Epidermal melanocyte (primary cell): ENCODE results near the gene GPAT2.
"Not testable (repeated sequence)": the region's sequence is repeated elsewhere in the genome, so short reads cannot be mapped to it uniquely, and the experiment has no call there.

Source experiments
- DNase-seq: peaks from one replicate; pipeline ENCODE4 v3.0.0; 2011; ENCODE audit warnings: low spot score; ENCODE audit not compliant: insufficient read length

Gene GPAT2, protein sequence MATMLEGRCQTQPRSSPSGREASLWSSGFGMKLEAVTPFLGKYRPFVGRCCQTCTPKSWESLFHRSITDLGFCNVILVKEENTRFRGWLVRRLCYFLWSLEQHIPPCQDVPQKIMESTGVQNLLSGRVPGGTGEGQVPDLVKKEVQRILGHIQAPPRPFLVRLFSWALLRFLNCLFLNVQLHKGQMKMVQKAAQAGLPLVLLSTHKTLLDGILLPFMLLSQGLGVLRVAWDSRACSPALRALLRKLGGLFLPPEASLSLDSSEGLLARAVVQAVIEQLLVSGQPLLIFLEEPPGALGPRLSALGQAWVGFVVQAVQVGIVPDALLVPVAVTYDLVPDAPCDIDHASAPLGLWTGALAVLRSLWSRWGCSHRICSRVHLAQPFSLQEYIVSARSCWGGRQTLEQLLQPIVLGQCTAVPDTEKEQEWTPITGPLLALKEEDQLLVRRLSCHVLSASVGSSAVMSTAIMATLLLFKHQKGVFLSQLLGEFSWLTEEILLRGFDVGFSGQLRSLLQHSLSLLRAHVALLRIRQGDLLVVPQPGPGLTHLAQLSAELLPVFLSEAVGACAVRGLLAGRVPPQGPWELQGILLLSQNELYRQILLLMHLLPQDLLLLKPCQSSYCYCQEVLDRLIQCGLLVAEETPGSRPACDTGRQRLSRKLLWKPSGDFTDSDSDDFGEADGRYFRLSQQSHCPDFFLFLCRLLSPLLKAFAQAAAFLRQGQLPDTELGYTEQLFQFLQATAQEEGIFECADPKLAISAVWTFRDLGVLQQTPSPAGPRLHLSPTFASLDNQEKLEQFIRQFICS

DNA sequence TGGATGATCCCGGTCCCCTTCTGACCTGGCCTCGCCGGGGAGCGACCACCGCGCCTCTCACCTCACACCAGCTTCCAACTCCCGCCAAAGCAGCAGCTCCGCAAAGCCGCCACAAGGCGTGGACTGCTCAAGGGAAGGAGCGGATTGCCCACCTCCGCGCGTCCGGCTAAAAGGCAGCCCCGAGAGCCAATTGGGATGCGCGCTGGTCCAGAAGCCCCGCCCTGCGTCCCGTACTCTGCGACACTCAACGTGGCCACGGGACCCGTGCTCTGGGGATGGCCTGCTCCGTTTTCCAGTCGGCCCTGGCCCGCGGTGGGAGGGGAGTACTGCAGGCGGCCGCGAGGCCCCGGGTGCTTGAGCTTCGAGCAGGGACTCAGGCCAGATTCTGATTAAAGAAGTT lies at the start of gene GPAT2:
GPAT2 (minus strand) TSS at position 125 of the 400 bp plus-strand sequence. CDS start 2,557 bp downstream, outside the sequence.
- DNase-seq: not testable (repeated sequence)

DNA sequence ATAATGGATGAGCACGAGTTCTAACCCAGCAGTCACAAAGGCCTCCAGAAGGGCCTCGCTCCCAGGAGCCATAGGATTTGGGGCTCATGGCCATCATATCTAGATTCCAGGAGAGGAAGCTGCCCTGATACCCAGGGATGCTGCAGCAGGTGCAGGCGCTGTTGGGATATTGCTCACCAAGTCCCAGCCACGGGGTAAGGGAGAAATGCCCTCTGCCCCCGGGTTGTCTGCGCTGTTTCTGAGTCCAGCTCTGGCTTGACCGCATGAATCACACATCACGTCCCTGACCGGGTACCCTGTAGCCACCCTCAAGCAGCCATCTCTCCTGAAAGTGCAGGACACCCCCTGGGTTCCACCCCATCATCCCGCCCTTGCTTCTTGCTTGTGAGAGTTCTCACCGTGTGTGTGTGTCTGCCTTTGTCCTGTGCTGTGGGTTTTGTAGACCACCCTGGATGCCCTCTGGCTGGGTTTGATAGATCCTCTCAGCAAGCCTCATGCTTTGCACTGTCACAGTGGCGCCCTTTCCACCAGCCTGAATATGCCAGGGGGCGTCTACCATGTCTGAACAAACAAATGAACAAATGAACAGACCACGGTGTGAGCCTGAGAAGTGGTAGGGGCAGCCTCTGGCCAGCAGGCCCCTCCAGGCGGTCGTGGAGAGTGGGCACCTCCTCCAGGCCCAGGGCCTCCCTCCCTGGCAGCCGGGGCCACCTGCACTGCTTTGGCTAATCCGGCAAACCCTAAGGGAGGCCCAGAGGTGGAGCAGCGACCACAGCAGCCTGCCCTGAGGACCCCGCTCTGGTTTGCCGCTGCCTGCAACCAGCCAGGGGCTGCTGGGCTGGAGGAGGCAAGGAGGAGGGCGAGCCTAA lies 49.5 kb upstream of the GPAT2 start:
- DNase-seq: no peak

DNA sequence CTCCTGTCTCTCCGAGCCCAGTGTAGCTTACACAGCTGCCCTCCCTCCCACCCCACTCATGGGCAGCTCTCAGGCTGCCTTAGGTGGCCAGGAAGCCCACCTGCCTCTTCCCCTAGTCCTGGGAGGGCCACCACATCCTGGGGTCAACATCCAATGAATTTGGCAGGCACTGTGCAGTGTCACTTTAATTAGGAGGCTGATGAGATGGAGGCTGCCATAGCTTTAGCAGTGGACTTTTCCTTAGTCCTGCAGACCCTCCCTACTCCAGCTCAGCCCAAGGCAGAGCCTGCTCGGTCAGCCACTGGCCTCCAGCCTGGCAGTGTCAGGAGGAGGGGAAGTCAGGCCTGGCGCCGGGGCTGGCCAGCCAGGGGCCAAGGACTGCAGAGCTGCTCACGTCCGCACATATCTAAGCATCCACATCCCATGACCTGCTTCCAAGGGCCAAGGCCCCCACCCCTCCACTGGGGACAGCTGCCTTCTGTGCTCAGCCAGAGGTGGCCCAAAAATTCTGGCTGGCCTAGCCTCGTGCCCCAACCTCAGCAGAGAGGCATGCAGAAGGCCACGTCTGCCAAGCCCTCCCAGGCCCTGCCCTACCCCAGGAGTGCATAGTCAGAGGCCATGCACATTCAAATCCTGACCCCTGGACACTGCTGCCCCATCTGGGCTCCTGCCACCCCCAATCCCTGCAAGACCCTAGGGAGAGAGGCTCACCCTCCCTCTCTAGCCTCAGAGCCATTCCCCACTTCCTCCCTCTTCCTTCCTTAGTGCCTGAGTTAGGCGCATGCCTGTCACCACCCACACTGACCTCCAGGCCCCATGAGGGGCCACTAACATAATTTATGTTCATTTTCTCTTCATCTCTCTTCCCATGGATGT lies 48.6 kb upstream of the GPAT2 start:
- DNase-seq: no peak

DNA sequence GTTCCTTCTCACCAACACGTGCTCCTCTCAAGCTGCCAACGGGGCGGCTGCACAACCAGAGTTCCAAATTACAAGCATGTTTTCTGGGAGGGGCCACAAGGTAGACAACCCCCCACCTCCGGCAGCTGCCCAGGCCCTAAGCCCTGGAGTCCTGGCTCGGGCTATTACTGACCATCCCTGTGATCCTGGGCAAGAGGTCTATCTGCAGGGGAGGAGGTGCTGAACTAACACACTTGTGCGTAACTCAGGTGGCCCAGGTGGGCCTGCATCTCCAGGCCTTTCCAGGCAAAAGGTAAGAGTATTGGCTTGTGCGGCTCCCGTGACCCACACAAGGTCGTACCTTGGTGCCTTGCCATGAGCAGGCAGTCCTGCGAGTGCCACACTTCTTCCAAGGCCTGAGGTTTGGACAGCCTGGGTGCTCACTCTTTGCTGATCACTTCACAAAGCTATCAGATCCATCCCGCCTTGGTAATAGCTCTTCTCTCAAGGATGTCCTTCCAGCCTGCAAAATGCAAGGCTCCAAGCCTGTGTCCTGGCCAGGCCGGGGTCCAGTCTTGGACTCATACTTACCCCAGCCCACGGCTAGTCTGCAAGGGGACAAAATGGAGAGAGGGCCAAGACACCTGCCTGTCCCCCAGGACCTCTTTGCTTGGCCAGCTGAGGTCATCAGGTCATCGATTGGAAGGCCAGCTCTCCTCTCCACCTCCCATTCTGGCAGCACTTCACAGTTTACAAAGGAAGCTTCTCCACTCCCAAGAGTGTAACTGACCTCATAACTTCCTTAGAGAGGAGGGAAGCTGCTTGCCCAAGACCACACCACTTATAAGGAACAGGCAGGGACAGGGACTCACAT lies 47.7 kb upstream of the GPAT2 start:
- no peak for DNase-seq

DNA sequence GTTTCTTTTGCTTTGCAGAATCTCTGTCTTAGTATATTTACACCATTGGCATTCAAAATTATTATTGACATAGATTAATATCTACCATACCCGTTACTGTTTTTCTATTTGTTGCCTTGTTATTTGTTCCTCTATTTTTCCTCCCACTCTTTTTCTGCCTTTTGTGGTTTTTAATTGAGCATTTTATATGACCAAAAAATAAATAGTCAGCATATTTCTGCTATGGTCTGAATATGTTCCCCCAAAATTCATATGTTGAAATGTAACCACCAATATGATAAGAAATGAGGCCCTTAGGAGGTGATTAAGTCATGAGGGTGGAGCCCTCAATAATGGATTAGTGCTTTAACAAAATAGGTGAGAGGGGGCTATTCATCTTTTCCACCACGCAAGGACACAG lies 46.3 kb upstream of the GPAT2 start:
- DNase-seq: no peak

DNA sequence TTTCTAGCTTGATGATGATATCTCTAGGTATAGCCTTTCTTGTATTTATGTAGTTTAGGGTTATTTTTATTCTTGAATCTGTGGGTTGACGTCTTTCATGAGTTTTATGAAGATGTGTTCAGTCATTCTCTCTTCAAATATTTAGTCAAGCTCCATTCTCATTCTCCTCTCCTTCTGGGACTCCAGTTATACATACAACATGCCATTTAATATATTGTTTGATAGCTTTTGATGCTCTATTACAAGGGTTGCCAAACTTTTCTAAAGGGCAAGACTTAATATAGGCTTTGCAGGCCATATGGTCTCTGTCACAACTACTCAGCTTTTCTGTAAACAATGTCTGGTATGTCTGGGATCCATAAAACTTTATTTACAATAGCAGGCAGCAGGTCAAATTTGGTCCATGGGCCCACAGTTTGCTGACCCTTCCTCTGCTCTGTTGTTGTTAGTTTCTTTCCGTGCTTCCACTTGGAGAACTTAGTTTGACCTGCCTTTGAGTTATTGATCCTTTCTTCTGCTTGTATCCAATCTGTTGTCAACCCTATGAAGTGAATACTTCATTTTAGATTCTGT lies 40.6 kb upstream of the GPAT2 start:
- DNase-seq: no peak

DNA sequence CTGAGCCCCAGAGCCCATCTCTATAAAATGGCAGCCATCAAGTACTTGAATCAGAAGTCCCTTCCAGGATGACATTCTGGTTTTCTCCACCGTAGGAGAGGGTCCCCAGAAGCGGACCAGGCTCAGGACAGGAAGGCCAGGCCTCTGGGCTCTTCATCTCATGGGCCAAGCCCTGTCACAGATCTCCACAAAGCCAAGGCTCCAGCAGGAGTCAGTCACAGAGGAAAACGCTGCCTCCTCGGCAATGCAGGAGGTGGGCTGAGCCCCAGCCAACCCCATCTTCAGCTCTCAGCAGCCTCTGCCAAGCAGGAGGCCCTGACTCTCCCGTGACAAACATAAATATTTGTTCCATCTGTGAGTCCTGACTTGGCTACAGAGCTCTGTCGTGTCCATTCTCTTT lies 39.4 kb upstream of the GPAT2 start:
- no peak for DNase-seq

DNA sequence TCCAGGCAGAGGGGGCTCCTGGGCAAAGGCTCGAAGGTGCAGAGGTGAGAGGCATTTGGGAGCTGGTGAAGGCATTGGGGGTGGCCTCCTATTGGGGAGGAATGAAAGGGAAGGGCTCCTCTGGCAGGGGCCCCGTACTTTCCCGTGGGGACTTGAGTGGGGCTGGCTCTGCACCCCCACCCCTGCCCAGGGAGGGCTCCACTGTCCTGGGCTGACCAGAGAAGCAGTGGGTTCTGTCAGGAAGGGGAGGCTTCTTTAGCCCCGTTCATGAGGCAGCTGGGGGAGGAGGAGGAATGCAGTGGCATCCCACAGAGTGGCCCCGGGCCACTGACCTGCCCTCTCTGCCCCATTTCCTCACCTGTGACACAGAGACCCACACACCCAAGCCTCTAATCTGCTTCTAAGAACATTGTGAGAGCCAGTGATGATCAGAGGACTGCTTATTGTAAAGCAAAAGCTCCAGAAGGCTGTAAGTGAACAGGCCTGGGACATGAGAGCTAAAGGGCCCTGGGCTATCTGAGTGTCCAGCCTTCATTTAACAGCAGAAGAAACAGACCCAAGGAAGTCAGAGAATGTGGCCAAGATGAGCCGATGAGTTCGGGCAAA lies 38.6 kb upstream of the GPAT2 start:
- DNase-seq: no peak

DNA sequence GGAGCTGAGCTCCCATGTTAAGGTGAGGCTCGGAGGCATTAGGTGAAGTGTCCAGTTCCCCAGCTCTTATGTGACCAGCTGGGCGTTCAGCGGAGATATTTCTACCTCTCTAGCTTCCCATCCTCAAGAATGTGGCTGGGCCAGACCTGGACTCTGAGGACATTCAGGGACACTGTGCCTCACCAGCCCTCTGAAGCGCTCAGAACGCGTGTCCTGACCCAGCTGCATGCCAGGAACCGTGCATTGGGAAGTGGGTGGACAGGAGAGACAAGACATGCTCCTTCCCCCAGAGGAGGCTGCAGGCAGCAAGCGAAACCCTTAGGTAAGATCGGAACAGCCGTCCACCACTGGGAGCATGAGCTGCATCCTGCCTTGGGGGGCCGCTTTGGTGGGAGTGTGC lies 38.0 kb upstream of the GPAT2 start:
- DNase-seq: no peak

DNA sequence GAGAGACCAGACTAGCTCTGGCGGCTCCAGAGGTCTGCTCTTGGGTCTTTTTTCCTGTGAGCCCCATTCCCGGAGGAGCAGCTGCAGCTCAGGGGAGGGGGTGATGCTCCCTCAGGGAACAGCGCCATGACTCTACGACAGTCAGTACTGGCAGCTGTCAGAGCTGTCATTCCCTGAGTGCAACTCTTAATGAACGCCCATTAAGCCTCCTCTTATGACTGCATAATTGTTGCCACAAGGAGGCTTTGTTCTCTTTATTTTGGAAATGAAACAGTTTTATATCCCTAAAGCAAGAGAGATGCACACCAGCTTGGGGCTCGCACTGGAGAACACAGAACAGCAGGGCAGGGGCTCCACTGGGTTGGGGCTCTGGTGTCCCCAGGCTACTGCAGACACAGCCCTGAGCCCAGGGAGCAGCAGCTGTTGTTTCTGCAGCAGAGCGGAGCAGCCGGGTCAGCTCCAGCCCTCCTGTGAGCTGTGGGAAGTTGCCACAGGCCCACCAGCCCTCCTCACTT lies 37.3 kb upstream of the GPAT2 start:
- DNase-seq: not testable (repeated sequence)

DNA sequence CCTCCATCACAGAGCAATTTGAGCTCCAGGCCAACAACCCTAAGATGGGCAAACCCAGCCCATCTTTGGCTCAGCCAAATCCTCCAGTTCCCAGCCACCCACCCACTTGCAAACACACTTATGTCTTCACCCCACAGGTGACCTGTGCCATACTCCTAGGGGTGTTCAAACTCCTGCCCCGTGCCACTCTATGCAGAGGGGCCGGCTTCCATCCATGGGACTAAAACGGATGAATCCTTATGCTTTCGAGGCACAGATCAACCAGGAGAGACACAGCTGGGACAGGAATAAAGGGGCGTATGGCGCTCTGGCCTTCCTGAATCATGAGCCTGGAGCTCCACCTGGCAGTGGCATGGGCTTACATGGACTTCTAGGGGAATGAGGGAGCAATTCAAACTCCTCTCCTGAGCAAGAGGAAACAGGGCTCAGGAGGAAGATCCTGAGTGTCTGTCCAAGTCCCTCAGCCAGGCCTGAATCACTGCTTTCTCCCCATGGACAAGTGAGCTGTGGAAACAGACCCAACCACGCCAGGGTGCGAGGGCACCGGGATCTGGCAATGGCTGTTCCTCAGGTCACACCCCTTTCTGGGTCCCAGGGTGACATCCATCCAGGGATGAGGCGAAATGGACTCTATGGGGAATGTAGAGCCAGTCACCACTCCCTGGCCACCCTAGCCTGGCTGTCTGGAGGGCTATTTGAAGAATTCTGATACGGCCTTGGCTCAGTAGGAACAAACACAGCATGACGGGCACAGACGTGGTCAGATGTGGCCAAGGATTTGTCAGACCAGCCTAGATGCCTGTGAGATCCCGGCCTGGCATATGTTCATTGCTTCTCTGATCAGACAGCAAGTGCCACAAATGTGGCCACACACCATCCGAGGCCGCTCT lies 36.6 kb upstream of the GPAT2 start:
- DNase-seq: not testable (repeated sequence)

DNA sequence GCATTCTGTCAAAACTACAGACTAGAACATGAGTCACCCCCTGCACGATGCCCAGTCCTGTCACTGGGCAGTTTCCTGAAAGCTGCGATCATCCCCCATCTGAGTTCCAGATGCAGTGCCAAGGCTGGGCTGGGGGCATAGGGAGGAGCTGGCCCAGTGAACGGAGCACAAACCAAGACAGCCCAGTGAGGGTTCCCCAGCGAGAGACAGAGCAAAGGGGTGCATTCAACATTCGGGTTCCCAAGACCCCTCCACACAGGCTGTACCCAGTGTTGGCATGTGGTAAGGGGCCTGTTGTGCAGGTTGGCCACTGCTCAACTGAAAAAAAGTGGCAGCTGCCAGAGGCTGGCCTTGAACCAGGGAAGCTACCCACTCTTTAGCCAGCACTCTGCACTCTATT lies 35.6 kb upstream of the GPAT2 start:
- not testable (repeated sequence) for DNase-seq

DNA sequence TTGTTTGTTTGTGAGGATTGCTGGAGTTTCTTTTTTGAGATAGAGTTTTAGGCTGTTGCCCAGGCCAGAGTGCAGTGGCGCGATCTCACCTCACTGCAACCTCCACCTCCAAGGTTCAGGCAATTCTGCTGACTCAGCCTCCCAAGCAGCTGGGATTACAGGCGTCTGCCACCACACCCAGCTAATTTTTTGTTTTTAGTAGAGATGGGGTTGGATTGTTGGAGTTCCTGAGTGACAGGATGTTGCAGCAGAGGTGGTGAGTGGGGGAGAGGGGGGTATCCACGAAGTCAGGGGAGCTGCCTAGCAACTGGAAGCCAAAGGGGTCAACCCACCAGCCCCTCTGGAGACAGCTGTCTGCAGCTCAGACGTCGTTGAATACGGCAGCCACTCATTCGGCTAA lies 35.2 kb upstream of the GPAT2 start:
- DNase-seq: not testable (repeated sequence)

DNA sequence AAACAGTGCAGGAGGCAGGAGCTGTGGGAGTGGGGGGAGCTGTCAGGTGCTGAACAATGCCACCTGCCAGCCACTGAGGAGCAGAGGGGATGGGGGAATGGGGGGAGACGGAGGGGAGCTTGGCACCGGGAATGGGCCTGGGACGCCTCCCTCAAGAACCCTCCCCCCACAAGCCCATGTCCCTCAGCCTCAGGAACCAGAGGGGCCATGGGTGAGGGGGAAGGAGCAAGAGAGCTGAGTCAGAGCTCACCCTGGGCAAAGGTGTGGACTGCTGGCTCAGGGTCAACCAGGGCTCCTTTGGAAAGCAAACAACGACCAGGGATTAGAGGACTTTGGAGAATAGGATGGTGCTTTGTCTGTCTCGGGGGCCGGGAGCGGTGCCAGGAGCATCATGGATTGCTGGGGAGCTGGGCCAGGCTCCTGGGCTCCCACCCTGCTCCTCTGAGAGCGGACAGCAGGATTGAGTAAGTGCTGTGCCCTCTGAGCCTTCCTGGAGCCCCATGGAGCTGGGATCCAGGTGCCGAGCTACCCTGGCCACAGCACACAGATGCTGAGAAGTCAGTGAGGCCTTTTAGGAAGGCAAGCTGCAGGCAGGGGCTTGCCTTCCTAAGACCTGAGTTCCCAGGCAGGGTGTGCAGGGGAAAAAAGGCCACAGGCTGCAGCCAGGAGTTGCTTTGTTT lies 33.3 kb upstream of the GPAT2 start:
- not testable (repeated sequence) for DNase-seq

DNA sequence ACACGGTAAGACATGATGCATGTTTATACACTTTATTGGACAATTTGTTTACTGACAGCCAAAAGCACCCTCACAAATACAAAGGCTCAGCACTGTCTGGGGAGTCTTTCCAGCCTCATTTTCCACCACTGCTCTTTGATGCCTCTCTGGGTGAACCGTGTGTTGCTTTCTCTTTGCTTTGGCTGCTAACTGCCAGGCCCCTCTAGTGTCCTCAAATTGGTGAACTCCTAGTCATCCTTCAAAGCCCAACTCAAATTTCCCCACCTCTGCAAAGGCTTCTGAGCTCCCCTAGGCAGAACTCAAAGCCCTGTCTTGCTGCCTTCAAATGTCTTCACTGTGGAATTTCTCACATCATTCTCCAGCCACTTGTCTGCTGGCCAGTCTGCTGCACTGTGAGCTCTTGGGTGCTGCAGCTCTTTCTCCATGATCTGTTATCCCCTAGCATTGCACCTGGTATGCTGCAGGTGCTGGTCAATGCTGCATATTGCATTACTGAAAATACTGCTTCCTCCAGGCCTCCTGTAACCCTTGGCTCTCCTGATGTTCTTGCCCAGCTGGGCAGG lies 32.5 kb upstream of the GPAT2 start:
- not testable (repeated sequence) for DNase-seq

DNA sequence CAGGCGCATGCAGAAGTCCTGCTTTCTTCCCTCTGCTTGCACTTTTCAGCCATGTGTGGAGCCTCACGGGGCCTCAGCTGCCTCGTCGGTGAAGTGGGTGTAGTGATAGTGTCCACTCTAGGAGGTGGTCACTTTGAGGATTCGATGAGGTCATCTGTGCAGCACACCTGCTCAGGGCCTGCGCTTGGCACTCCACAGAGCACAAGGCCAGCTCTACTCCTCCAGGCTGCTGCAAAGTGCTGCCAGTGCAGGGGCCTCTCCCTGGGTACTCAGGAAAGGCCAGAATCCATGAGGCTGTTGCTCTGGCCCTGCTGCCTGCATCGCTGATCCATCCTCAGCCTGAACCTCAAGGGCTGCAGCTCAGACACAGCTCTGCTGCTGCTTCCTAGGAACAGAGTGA lies 31.8 kb upstream of the GPAT2 start:
- not testable (repeated sequence) for DNase-seq

DNA sequence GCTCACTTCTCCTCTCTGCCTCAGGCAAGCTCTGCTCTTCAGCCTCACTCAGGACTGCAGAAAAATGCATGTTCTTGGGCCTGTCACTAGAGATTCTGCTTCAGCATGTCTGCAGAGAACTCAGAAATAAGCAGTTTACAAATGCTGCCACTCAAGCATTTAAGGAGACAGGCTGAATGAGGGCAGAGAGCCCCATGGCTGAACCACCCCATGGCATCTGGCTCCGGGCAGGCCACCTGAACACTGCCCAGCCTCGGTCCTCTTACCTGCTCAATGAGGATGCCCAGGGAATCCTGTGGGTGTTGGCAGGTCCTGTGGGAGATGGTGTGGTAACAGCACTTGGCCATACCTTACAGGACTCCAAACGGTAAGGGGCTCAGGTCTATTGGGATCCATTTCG lies 31.2 kb upstream of the GPAT2 start:
- DNase-seq: not testable (repeated sequence)
